ENCODE results near the gene BHLHA9.
"Not testable (repeated sequence)": the region's sequence is repeated elsewhere in the genome, so short reads cannot be mapped to it uniquely, and the experiment has no call there.

Gene BHLHA9

DNA sequence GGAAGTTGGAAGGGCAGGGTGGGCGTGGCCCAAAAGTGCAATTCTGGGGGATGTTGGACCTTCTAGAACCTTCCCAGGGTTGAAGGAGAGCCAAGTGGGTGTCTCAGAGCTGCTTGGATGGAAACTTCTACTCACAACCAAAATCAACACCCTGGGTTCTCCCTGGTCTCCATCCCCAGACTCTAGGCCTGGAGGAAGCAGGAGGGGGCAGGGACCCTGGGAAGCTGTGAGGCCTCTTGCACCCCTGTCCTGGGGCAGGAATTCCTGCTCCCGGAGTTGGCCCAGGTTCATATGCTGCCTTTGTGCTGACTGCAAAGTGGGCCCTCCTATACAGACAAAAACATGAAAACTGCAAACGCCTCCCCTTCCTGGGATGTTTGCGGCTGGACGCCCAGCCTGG lies 34.3 kb downstream of the BHLHA9 start:
- H3K27me3 ChIP-seq (ENCODE audit: insufficient read depth, low read length) = no peaks in the 10 kb centered on the region
- no peaks in the 10 kb centered on the region for H3K4me1 ChIP-seq (ENCODE audit: control insufficient read depth in 1 of 2, insufficient read depth in 2 of 2, low read length in 2 of 2)
- DNase-seq = no peak
- H2AK5ac ChIP-seq (ENCODE audit: low read length) = no peak overlapping the region
- no peak overlapping the region for H3K27ac ChIP-seq (ENCODE audit: low read depth, low read length)
- H4K12ac ChIP-seq (ENCODE audit: low read depth, low read length) = no peak overlapping the region
- no peak overlapping the region for H2BK5ac ChIP-seq (ENCODE audit: low read depth, low read length, poor library complexity)
- no peak overlapping the region for H2BK120ac ChIP-seq (ENCODE audit: insufficient read depth, low read length, poor library complexity)
- H2BK12ac ChIP-seq (ENCODE audit: low read length) = no peak overlapping the region
- H3K36me3 ChIP-seq (ENCODE audit: control insufficient read depth in 1 of 2, insufficient read depth in 2 of 2, low read length in 2 of 2) = no peaks in the 10 kb centered on the region
- H3K9me3 ChIP-seq (ENCODE audit: insufficient read depth, low read depth, low read length) = no peaks in the 10 kb centered on the region
- H4K8ac ChIP-seq (ENCODE audit: low read depth, low read length) = no peak overlapping the region
- no peak overlapping the region for H3K4ac ChIP-seq (ENCODE audit: low read depth, low read length)
- H3K14ac ChIP-seq (ENCODE audit: low read length) = no peak overlapping the region
- no peak overlapping the region for H3K18ac ChIP-seq (ENCODE audit: low read length)
- no peaks in the 10 kb centered on the region for H3K79me2 ChIP-seq (ENCODE audit: control insufficient read depth, insufficient read depth, low read length, poor library complexity)
- no peak overlapping the region for H3K4me3 ChIP-seq (ENCODE audit: low read depth, low read length)
- no CpG with 5 or more reads among the region's 5 CpGs for WGBS (ENCODE audit: extremely low coverage, insufficient coverage, insufficient read length)
- H3K79me1 ChIP-seq (ENCODE audit: low read length) = no peaks in the 10 kb centered on the region
- H3K9ac ChIP-seq (ENCODE audit: low read length) = no peak overlapping the region
- no peak overlapping the region for H4K91ac ChIP-seq (ENCODE audit: low read depth, low read length)
- no peak overlapping the region for H2AFZ ChIP-seq (ENCODE audit: insufficient read depth, low read length, poor library complexity)
- H3K4me2 ChIP-seq (ENCODE audit: low read length) = no peak overlapping the region
- no peak overlapping the region for H3K23ac ChIP-seq (ENCODE audit: low read length)

DNA sequence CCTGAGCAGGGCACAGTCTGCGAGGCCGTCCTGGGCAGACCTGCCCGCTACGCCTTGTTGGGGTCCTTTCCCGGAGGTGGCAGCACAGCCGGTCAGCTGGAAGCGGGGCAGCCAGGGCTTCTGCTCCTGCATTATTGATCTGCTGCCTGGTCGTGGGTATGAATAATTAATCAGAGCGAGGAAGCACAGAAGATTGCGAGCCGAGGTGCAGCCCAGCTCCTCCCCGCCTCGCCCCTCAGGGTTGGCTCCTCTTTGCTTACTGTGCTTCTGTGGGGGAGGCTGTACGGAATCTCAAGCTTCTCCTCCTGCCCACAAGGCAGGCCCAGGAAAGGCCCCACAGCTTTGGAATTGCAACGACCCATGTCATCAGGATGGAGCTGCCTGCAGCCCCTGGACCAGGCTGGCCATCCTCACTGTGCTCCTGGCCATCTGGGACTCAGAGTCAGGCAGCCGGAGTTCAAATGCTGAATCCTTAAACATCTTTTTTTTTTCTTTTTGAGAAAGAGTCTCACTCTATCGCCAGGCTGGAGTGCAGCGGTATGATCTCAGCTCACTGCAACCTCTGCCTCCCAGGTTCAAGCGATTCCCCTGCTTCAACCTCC lies 34.8 kb downstream of the BHLHA9 start:
- Histone ChIP-seq H3K4me1 (ENCODE audit: control insufficient read depth in 1 of 2, insufficient read depth in 2 of 2, low read length in 2 of 2) (no peaks in the 10 kb centered on the region), H3K23ac (ENCODE audit: low read length) (no peak overlapping the region), H3K9ac (ENCODE audit: low read length) (no peak overlapping the region), H3K4me2 (ENCODE audit: low read length) (no peak overlapping the region), H3K27me3 (ENCODE audit: insufficient read depth, low read length) (no peaks in the 10 kb centered on the region), H3K4ac (ENCODE audit: low read depth, low read length) (no peak overlapping the region), H2AK5ac (ENCODE audit: low read length) (no peak overlapping the region), H2BK120ac (ENCODE audit: insufficient read depth, low read length, poor library complexity) (no peak overlapping the region), H4K91ac (ENCODE audit: low read depth, low read length) (no peak overlapping the region), H3K27ac (ENCODE audit: low read depth, low read length) (no peak overlapping the region), H3K36me3 (ENCODE audit: control insufficient read depth in 1 of 2, insufficient read depth in 2 of 2, low read length in 2 of 2) (no peaks in the 10 kb centered on the region), H3K18ac (ENCODE audit: low read length) (no peak overlapping the region), H3K79me1 (ENCODE audit: low read length) (no peaks in the 10 kb centered on the region), H3K79me2 (ENCODE audit: control insufficient read depth, insufficient read depth, low read length, poor library complexity) (no peaks in the 10 kb centered on the region), H4K12ac (ENCODE audit: low read depth, low read length) (no peak overlapping the region), H3K4me3 (ENCODE audit: low read depth, low read length) (no peak overlapping the region), H4K8ac (ENCODE audit: low read depth, low read length) (no peak overlapping the region), H2AFZ (ENCODE audit: insufficient read depth, low read length, poor library complexity) (no peak overlapping the region), H2BK12ac (ENCODE audit: low read length) (no peak overlapping the region), H3K14ac (ENCODE audit: low read length) (no peak overlapping the region), H2BK5ac (ENCODE audit: low read depth, low read length, poor library complexity) (no peak overlapping the region), H3K9me3 (ENCODE audit: insufficient read depth, low read depth, low read length) (no peaks in the 10 kb centered on the region)
- WGBS (ENCODE audit: extremely low coverage, insufficient coverage, insufficient read length) = no CpG with 5 or more reads among the region's 19 CpGs
- DNase-seq = no peak

DNA sequence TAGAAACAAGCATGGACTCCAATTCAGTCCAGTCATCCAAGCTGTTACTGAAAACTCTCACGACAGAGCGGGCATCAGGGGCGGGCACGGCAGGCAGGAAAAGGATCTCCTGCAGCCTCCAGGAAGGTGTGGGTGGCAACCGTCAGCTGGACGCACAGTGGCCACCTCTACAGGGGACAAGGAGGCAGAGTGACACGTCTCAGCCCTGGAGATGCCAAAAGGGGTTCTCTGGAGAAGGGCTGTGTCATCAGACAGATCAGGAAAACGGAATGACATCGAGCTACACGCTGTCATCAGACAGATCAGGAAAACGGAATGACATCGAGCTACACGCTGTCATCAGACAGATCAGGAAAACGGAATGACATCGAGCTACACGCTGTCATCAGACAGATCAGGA lies 37.6 kb downstream of the BHLHA9 start:
- H2AK5ac ChIP-seq (ENCODE audit: low read length); H3K79me2 ChIP-seq (ENCODE audit: control insufficient read depth, insufficient read depth, low read length, poor library complexity); H2BK12ac ChIP-seq (ENCODE audit: low read length); H3K27ac ChIP-seq (ENCODE audit: low read depth, low read length); H4K91ac ChIP-seq (ENCODE audit: low read depth, low read length); H3K79me1 ChIP-seq (ENCODE audit: low read length); H2AFZ ChIP-seq (ENCODE audit: insufficient read depth, low read length, poor library complexity); H2BK120ac ChIP-seq (ENCODE audit: insufficient read depth, low read length, poor library complexity); H3K9ac ChIP-seq (ENCODE audit: low read length); H3K4me1 ChIP-seq (ENCODE audit: control insufficient read depth in 1 of 2, insufficient read depth in 2 of 2, low read length in 2 of 2); H3K18ac ChIP-seq (ENCODE audit: low read length); H3K4me3 ChIP-seq (ENCODE audit: low read depth, low read length); H4K12ac ChIP-seq (ENCODE audit: low read depth, low read length); H3K27me3 ChIP-seq (ENCODE audit: insufficient read depth, low read length); H3K14ac ChIP-seq (ENCODE audit: low read length); H3K4me2 ChIP-seq (ENCODE audit: low read length); H3K4ac ChIP-seq (ENCODE audit: low read depth, low read length); H2BK5ac ChIP-seq (ENCODE audit: low read depth, low read length, poor library complexity); H3K36me3 ChIP-seq (ENCODE audit: control insufficient read depth in 1 of 2, insufficient read depth in 2 of 2, low read length in 2 of 2); H3K23ac ChIP-seq (ENCODE audit: low read length); H3K9me3 ChIP-seq (ENCODE audit: insufficient read depth, low read depth, low read length); H4K8ac ChIP-seq (ENCODE audit: low read depth, low read length); DNase-seq: not testable (repeated sequence)
- WGBS (ENCODE audit: extremely low coverage, insufficient coverage, insufficient read length) = no CpG with 5 or more reads among the region's 16 CpGs

DNA sequence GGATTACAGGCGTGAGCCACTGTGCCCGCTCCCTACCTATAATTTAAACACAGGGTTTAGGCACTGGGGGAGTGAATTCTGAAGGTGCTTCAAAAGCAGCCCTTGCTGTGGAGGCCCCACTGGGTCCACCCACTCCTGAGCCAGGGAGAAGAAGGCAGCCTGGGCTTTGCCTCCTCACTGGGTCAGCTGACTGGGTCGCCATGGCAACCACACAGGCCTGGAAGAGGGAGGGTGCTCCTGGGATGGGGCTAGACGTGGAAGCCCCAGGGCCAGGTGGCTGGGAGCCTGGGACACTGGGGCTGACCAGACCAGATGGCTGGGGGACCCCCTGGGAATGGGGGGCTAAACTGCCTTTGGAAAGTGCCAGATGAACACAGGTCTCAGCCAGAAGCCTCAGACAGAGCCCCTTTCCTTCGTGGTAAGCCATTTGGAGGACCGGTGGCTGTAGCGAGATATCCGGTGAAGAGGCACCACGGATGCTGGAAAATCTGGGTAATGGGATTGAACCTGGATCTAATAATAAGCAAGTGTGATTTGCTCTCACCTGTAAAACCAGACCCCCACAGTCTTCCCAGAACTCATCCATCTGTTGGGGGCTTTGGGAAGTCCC lies 42.1 kb downstream of the BHLHA9 start:
- Histone ChIP-seq H3K27me3 (ENCODE audit: insufficient read depth, low read length) (no peaks in the 10 kb centered on the region), H2BK5ac (ENCODE audit: low read depth, low read length, poor library complexity) (no peak overlapping the region), H3K4me3 (ENCODE audit: low read depth, low read length) (no peak overlapping the region), H3K36me3 (ENCODE audit: control insufficient read depth in 1 of 2, insufficient read depth in 2 of 2, low read length in 2 of 2) (no peaks in the 10 kb centered on the region), H3K79me1 (ENCODE audit: low read length) (no peaks in the 10 kb centered on the region), H3K9me3 (ENCODE audit: insufficient read depth, low read depth, low read length) (peaks cover 2% of the 10 kb centered on the region), H2BK12ac (ENCODE audit: low read length) (no peak overlapping the region), H3K14ac (ENCODE audit: low read length) (no peak overlapping the region), H2AK5ac (ENCODE audit: low read length) (no peak overlapping the region), H4K12ac (ENCODE audit: low read depth, low read length) (no peak overlapping the region), H3K23ac (ENCODE audit: low read length) (no peak overlapping the region), H3K4ac (ENCODE audit: low read depth, low read length) (no peak overlapping the region), H2AFZ (ENCODE audit: insufficient read depth, low read length, poor library complexity) (no peak overlapping the region), H4K8ac (ENCODE audit: low read depth, low read length) (no peak overlapping the region), H4K91ac (ENCODE audit: low read depth, low read length) (no peak overlapping the region), H3K79me2 (ENCODE audit: control insufficient read depth, insufficient read depth, low read length, poor library complexity) (no peaks in the 10 kb centered on the region), H2BK120ac (ENCODE audit: insufficient read depth, low read length, poor library complexity) (no peak overlapping the region), H3K27ac (ENCODE audit: low read depth, low read length) (no peak overlapping the region), H3K4me1 (ENCODE audit: control insufficient read depth in 1 of 2, insufficient read depth in 2 of 2, low read length in 2 of 2) (no peaks in the 10 kb centered on the region), H3K4me2 (ENCODE audit: low read length) (no peak overlapping the region), H3K18ac (ENCODE audit: low read length) (no peak overlapping the region), H3K9ac (ENCODE audit: low read length) (no peak overlapping the region)
- no CpG with 5 or more reads among the region's 9 CpGs for WGBS (ENCODE audit: extremely low coverage, insufficient coverage, insufficient read length)
- no peak for DNase-seq

All from trophoblast cell (in vitro differentiated cells and primary cell).